HUES6 (cell line): ENCODE results near the gene EDNRB.
"Not testable (repeated sequence)": the region's sequence is repeated elsewhere in the genome, so short reads cannot be mapped to it uniquely, and the experiment has no call there.

ENCODE experiments used
- H3K27ac ChIP-seq: 2 replicates; pipeline ENCODE4 v1.7.0; 2013; ENCODE audit warnings: low read depth, mild to moderate bottlenecking, low read length, inconsistent platforms
- H3K27me3 ChIP-seq: 2 replicates; pipeline ENCODE4 v1.6.1; 2013; ENCODE audit warnings: low read length; ENCODE audit not compliant: control insufficient read depth, insufficient read depth
- H3K36me3 ChIP-seq: 2 replicates; pipeline ENCODE4 v1.6.1; 2013; ENCODE audit warnings: low read length; ENCODE audit not compliant: control insufficient read depth, insufficient read depth
- H3K4me1 ChIP-seq: 2 replicates; pipeline ENCODE4 v1.6.1; 2013; ENCODE audit warnings: low read length; ENCODE audit not compliant: control insufficient read depth, insufficient read depth
- H3K4me3 ChIP-seq: 2 replicates; pipeline ENCODE4 v1.5.1; 2013; ENCODE audit warnings: low read depth, low read length
- H3K9ac ChIP-seq: one replicate; pipeline ENCODE4 v1.6.1; 2013; ENCODE audit warnings: mild to moderate bottlenecking, low read length
- H3K9me3 ChIP-seq: 2 replicates; pipeline ENCODE4 v1.6.1; 2013; ENCODE audit warnings: low read depth, low read length; ENCODE audit not compliant: control insufficient read depth, insufficient read depth

Gene EDNRB

DNA sequence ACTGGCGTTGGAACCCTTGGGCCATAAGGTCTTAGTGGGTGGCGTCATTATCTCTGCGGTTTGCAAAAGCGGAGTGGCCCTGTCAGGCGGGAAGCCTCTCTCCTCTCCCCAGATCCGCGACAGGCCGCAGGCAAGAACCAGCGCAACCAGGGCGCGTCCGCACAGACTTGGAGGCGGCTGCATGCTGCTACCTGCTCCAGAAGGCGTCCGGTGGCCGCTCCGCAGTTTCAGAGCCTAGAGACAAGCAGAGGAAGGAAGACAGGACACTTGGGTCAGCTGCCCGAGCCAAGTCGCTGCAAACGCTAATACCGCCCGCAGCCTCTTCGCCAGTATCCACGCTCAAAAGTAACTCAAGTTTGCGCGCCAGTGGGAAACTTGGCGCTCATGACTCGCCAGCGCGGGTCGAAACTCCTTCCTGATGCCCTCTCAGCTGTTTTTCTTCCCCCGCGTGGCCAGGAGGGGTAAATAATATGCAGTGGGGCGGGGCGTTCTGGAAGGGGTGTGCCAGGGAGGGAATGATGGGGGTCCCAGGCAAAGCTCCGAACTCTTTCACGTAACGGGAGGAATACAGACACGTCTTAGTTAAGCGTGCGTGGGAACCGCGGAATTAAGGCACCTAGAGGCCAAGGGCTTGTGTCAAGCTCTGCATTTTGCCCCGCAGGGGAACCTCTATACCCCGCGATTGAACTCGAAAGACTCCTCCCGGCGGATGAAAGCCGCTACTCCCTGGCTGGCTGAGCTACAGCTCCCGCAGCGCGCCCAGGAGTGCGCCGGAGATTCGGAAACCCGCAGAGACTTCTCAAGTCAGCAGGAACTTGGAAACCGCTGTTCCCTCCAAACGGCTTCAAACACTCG, at the start of gene EDNRB:
TSS of gene EDNRB (minus strand) at position 441 of the 855 bp plus-strand sequence. CDS start at position 183, 258 bp downstream.
- H3K4me1 ChIP-seq: peaks cover 27% of the 10 kb centered on the region
- peak within 1 kb of the TSS; percentile 89 for H3K4me3 ChIP-seq
- peaks cover 7% of the 10 kb centered on the region; the same call in 1 of the 2 replicates for H3K27me3 ChIP-seq
- peaks cover 23% of the 10 kb centered on the region for H3K36me3 ChIP-seq
- peak within 1 kb of the TSS; percentile 18; the same call in 1 of the 2 replicates for H3K27ac ChIP-seq
- H3K9ac ChIP-seq: peak within 1 kb of the TSS; percentile 87
- no peaks in the 10 kb centered on the region for H3K9me3 ChIP-seq

DNA sequence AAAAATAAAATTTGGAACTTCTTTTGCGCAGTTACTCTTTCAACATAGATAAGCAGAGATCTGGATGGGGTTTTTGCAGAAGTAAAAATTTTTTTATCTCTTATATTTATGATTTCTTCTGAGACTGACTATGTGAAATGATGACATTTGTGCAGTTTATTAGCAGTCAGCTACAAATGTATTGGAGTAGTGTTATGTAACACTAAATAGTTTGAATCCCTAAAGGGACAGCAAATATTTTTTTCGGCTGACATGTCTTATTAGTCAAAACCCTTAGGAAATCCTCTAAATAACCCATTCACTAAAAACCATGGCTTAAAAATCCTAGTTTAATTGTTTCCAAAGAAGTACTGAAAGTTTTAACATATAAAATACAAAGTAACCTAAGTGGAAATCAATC, 48.0 kb upstream of the EDNRB start:
- Histone ChIP-seq H3K9me3 (peaks cover 15% of the 10 kb centered on the region; the same call in 1 of the 2 replicates), H3K27me3 (no peaks in the 10 kb centered on the region), H3K27ac (no peak overlapping the region), H3K4me1 (no peaks in the 10 kb centered on the region), H3K36me3 (no peaks in the 10 kb centered on the region), H3K4me3 (no peak overlapping the region), H3K9ac (no peak overlapping the region)

DNA sequence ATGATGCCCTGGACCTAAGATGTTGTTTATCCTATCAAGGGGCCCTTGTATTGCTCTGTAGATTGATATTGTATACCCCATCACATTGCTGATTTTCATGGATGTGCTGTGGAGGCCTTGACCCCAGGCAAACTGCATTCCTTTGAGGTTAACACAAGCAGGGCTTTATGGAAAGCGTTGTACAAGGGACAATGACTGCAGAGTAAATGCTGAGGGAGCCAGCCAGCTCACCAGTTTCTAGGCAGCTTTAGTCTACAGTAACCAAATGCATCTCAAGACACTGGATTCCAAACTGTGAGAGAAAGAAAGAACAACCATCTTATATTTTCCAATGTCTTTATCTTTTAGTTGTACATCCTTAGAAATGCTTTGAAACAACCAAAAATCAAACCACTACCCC, 34.1 kb upstream of the EDNRB start:
- H3K9ac ChIP-seq: no peak overlapping the region
- no peaks in the 10 kb centered on the region for H3K36me3 ChIP-seq
- no peak overlapping the region for H3K27ac ChIP-seq
- H3K27me3 ChIP-seq: no peaks in the 10 kb centered on the region
- peaks cover 8% of the 10 kb centered on the region for H3K9me3 ChIP-seq
- no peaks in the 10 kb centered on the region; the same call in 1 of the 2 replicates for H3K4me1 ChIP-seq
- no peak overlapping the region for H3K4me3 ChIP-seq

DNA sequence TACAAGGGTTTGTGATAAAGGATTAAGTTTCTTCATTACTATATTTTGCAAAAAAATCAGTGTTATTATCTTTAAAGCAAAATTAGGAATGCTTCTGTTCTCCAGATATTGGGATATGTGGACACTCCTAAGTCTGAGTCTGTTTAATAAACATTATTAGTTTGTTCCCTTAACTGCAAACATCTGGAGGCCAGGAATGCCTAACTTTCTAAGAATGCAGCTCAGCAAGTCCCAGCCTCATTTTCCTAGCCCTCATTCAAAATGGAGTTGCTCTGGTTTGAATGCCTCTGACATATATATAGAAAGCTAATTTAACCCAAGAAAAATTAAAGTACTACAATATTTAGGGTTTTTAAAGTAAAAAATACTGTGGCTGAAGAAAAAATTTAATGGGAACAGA, 33.6 kb upstream of the EDNRB start:
- no peaks in the 10 kb centered on the region for H3K27me3 ChIP-seq
- H3K9me3 ChIP-seq: peaks cover 8% of the 10 kb centered on the region
- no peak overlapping the region for H3K9ac ChIP-seq
- no peak overlapping the region for H3K4me3 ChIP-seq
- H3K36me3 ChIP-seq: no peaks in the 10 kb centered on the region
- H3K4me1 ChIP-seq: no peaks in the 10 kb centered on the region; the same call in 1 of the 2 replicates
- H3K27ac ChIP-seq: no peak overlapping the region

DNA sequence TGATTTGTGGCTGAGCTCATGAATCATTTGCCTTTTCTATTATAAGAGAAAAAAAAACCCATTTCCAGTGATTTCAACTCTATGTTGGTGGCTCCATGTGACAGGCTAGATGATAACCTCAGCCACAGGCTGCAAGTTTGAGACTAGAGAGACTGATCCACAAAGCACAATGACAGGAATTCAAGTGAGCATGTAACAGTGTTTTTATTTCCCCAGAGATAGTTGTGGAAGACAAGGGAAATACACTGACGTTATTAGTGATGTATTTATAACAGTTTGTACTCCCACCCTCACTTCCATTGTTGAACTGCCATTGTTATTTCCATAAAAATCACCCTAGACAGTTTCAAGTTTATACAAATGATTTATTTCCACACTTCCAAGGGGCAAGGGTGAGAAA, 27.9 kb upstream of the EDNRB start:
- Histone ChIP-seq H3K27ac (no peak overlapping the region), H3K27me3 (no peaks in the 10 kb centered on the region), H3K4me1 (peaks cover 8% of the 10 kb centered on the region; the same call in 1 of the 2 replicates)

DNA sequence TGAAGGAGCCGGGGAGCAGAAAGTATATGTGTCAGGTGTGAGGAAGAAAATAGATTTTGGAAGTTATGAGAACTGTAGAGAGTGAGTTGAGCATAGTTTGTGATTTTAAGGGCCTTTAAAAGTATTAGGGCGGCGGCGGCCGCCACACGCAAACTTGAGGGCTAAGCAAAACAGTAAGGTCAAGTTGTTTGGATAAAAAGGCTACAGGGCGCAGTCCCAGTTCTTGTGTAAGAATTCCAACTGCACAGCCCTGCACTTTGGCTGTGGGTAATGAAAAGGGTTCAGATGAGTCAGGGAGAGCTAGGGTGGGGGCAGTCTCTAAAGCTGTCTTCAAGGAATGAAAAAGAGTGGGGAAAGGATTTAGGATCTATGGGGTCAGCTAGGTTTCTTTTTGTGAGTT, 16.4 kb upstream of the EDNRB start:
- H3K36me3 ChIP-seq: not testable (repeated sequence)

More for the DNA sequence above, 27.9 kb upstream of the EDNRB start:
- H3K36me3 ChIP-seq: no peaks in the 10 kb centered on the region
- H3K4me3 ChIP-seq: no peak overlapping the region
- H3K9me3 ChIP-seq: no peaks in the 10 kb centered on the region
- no peak overlapping the region for H3K9ac ChIP-seq

DNA sequence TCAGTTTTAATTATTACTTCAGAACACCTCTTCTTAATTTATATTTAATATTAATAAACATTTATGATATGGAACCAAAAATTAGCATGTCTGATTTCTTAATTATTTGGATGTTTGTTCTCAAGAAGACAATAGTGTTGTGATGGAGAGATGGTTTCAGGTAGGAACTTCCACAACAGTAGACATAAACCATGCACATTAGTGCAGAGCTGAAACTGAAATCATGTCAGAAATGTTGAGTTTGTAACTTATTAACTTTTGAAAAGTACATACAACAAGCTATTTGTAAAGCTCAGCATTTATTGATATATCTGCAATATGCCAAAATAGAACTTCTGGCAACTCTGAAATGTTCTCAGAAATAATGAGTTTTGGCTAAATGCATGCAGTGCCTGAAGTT, 11.8 kb upstream of the EDNRB start:
- H3K36me3 ChIP-seq: no peaks in the 10 kb centered on the region; the same call in 1 of the 2 replicates
- H3K4me1 ChIP-seq: peaks cover 30% of the 10 kb centered on the region
- H3K27ac ChIP-seq: peak overlapping the region; percentile 89; the same call in 1 of the 2 replicates
- no peak overlapping the region for H3K9ac ChIP-seq
- H3K4me3 ChIP-seq: no peak overlapping the region
- no peaks in the 10 kb centered on the region; the same call in 1 of the 2 replicates for H3K9me3 ChIP-seq
- H3K27me3 ChIP-seq: no peaks in the 10 kb centered on the region

More for the DNA sequence above, 16.4 kb upstream of the EDNRB start:
- not testable (repeated sequence) for H3K27me3 ChIP-seq, H3K4me3 ChIP-seq, H3K9ac ChIP-seq, H3K27ac ChIP-seq
- peaks cover 16% of the 10 kb centered on the region; the same call in 1 of the 2 replicates for H3K9me3 ChIP-seq
- peaks cover 30% of the 10 kb centered on the region for H3K4me1 ChIP-seq

DNA sequence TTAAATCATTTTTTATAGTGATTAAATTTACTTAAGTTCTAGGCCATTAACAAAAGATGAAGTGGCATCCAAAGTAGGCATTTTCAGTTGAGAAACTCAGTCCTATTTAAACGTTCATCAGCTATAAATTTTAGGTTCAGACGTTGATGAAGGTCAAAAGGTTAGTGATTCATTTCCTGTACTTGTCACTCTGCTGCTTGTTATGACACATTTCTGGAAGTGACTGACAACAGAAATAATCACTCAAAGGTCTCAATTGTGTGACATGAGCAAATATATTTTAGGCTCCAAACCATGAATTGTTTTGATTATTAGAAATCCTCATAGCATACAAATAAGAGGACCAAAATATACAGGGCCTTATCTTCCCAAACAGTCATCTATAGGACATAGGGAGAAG, 10.3 kb upstream of the EDNRB start:
- Histone ChIP-seq H3K4me1 (peaks cover 28% of the 10 kb centered on the region), H3K36me3 (no peaks in the 10 kb centered on the region), H3K4me3 (no peak overlapping the region), H3K27me3 (no peaks in the 10 kb centered on the region), H3K9ac (no peak overlapping the region), H3K9me3 (no peaks in the 10 kb centered on the region; the same call in 1 of the 2 replicates), H3K27ac (no peak overlapping the region)

DNA sequence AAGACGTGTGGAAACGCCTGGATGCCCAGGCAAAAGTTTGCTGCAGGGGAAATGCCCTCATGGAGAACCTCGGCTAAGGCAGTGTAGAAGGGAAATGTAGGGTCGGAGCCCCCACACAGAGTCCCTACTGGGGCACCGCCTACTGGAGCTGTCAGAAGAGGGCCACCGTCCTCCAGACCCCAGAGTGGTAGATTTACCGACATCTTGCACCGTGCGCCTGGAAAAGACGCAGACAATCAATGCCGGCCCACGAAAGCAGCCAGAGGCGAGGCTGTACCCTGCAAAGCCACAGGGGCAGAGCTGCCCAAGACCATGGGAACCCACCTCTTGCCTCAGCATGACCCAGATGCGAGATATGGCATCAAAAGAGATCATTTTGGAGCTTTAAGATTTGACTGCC, 7.0 kb upstream of the EDNRB start:
- H3K4me1 ChIP-seq: peaks cover 6% of the 10 kb centered on the region
- no peak overlapping the region for H3K9ac ChIP-seq
- H3K9me3 ChIP-seq: no peaks in the 10 kb centered on the region; the same call in 1 of the 2 replicates
- no peaks in the 10 kb centered on the region for H3K27me3 ChIP-seq
- no peaks in the 10 kb centered on the region for H3K36me3 ChIP-seq
- no peak overlapping the region for H3K27ac ChIP-seq
- no peak overlapping the region for H3K4me3 ChIP-seq

DNA sequence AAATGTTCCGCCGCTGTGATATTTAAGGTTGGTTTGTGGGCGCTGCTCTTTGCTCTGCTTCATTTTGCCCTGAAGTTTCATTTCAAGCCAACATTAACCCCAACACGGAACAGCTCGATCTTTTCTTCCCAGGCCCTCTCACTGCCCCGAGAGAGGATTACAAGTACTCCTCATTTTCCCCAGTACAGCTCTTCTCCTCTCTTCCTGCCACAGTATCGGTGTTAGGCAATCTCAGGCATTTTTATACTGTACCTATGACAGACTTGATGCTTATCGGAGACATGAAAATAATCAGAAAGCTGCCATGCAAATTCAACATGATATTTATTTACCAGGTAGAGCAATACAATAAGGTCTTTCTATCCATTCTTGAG, 1.3 kb upstream of the EDNRB start:
- peaks cover 7% of the 10 kb centered on the region; the same call in 1 of the 2 replicates for H3K27me3 ChIP-seq
- peak overlapping the region; percentile 87 for H3K9ac ChIP-seq
- H3K27ac ChIP-seq: no peak overlapping the region
- no peaks in the 10 kb centered on the region; the same call in 1 of the 2 replicates for H3K9me3 ChIP-seq
- H3K36me3 ChIP-seq: peaks cover 12% of the 10 kb centered on the region
- peaks cover 23% of the 10 kb centered on the region for H3K4me1 ChIP-seq
- H3K4me3 ChIP-seq: peak overlapping the region; percentile 89

DNA sequence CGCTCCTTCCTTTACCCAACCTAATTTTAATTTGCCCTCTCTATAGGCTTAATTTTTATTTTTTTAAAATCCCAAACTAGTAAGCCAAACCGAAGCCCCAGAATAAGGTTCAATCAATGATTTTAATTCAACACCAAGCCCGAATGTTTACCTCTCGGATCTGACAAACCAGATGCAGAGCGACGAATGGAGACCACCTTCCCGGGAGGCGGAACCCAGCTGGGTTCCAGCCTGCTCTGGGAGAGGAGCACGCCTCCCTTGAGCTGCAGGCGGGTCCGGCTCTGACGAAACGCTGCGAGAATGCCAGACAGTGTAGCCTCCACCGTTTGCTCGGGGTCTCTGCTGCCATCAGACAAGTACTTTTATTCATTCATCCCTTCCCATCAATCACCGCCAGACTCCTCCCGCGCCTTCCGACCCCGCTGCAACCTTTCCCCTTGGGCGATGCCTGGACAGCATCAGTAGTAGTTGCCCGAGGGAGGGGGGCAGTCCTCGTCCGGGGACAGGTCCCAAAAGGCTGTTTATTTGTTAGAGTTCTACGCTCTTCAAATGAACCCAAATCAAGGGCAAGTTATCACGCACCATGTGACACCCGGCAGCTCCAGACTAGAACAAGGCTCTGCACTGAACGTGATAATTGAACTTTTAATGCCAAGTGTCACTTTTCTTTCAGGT, 752 bp upstream of the EDNRB start:
- peak overlapping the region; percentile 87 for H3K9ac ChIP-seq
- no peaks in the 10 kb centered on the region for H3K9me3 ChIP-seq
- peaks cover 7% of the 10 kb centered on the region; the same call in 1 of the 2 replicates for H3K27me3 ChIP-seq
- peaks cover 16% of the 10 kb centered on the region for H3K36me3 ChIP-seq
- peak overlapping the region; percentile 89 for H3K4me3 ChIP-seq
- H3K4me1 ChIP-seq: peaks cover 27% of the 10 kb centered on the region
- H3K27ac ChIP-seq: peak overlapping the region; percentile 18; the same call in 1 of the 2 replicates
